Breast epithelium (tissue), 3 donors: ENCODE results near the gene SREBF1.

Experiments used
- CTCF ChIP-seq, 3 donors: fragments of 450-650 bp; IDR thresholded peaks; one replicate each; pipeline ENCODE4 v1.5.1; 2016 to 2017; ENCODE audit warnings: antibody characterized with exemption in 3 of 3, mild to moderate bottlenecking in 3 of 3, moderate library complexity in 3 of 3
- POLR2A ChIP-seq: fragments of 450-650 bp; IDR thresholded peaks from one replicate; pipeline ENCODE4 v1.6.1; 2016; ENCODE audit warnings: antibody characterized with exemption, mild to moderate bottlenecking, moderate library complexity
- POLR2AphosphoS5 ChIP-seq, 3 donors: sonication (generic); formaldehyde crosslinking; IDR thresholded peaks; one replicate each; pipeline ENCODE4 v1.6.1; 2017; ENCODE audit warnings: antibody characterized with exemption in 3 of 3

- TF ChIP-seq CTCF (IDR thresholded peaks at IDR 0.05) (no peak), POLR2AphosphoS5 (IDR thresholded peaks at IDR 0.05) (no peak), POLR2A (no peak)
Measured at GRCh38 chr17:17768424-17769088, 68.2 kb downstream of the SREBF1 start.
